SK-N-SH (cell line): ENCODE measurements around the gene NEK5. TPM values are rescaled to one million over a fixed set of nuclear protein-coding genes. Genes with fewer than 3 reads are reported as not detected.
"Not testable (repeated sequence)": the region's sequence is repeated elsewhere in the genome, so short reads cannot be mapped to it uniquely, and the experiment has no call there.

Experiments used
- CTCF ChIA-PET: fragments of 300-600, 350-600 bp; formaldehyde crosslinking; extraction: SDS; loops from one replicate; lab custom pipeline; 2021; lab: Yijun Ruan, JAX
- POLR2A ChIA-PET: fragments of 350-600 bp; sonication (Branson Sonifier 250); formaldehyde crosslinking; extraction: SDS; loops from one replicate; lab custom pipeline; 2020; ENCODE audit warnings: antibody characterized with exemption, inconsistent platforms; lab: Yijun Ruan, JAX
- DNase-seq: peaks from one replicate; pipeline ENCODE4 v3.0.0; 2012
- H2AFZ ChIP-seq: fragments of 200-600 bp; sonication (generic); 2 replicates; pipeline ENCODE4 v1.8.1; 2016; ENCODE audit warnings: antibody characterized with exemption, mild to moderate bottlenecking, low read depth
- H3F3A ChIP-seq: fragments of 200-600 bp; sonication (generic); replicated peaks from 2 replicates; pipeline ENCODE3; 2016; ENCODE audit warnings: antibody characterized with exemption, mild to moderate bottlenecking; ENCODE audit not compliant: insufficient read depth
- H3K27ac ChIP-seq, 2 experiments: fragments of 200-500 bp in 1 of 2; fragments of 200-600 bp in 1 of 2; sonication (Bioruptor generic) in 1 of 2; sonication (generic), shearing (Covaris generic) in 1 of 2; 2 replicates each; pipeline versions ENCODE4 v1.5.1 to v1.6.1; 2014 to 2016; ENCODE audit warnings: low read depth in 2 of 2, inconsistent platforms in 1 of 2, low read length in 1 of 2, mild to moderate bottlenecking in 1 of 2, mixed read lengths in 1 of 2
- H3K27me3 ChIP-seq: fragments of 200-600 bp; sonication (generic), shearing (Covaris generic); 2 replicates; pipeline ENCODE4 v1.6.1; 2016; ENCODE audit warnings: mixed run types; ENCODE audit not compliant: insufficient read depth
- H3K36me3 ChIP-seq, 2 experiments: fragments of 200-500 bp in 1 of 2; fragments of 200-600 bp in 1 of 2; sonication (Bioruptor generic) in 1 of 2; sonication (generic) in 1 of 2; replicated peaks in 1 of 2; 2 replicates each; pipeline versions ENCODE3 to v1.5.1; 2014 to 2016; ENCODE audit warnings: low read length in 1 of 2, mild to moderate bottlenecking in 1 of 2; ENCODE audit not compliant: insufficient read depth in 2 of 2, control insufficient read depth in 1 of 2
- H3K4me1 ChIP-seq, 2 experiments: fragments of 200-500 bp in 1 of 2; fragments of 200-600 bp in 1 of 2; sonication (Bioruptor generic) in 1 of 2; sonication (generic), shearing (Covaris generic) in 1 of 2; 2 replicates each; pipeline versions ENCODE4 v1.5.1 to v1.6.1; 2014 to 2016; ENCODE audit warnings: low read depth in 1 of 2, low read length in 1 of 2, mixed run types in 1 of 2; ENCODE audit not compliant: insufficient read depth in 2 of 2, control insufficient read depth in 1 of 2
- H3K4me2 ChIP-seq: fragments of 200-600 bp; sonication (generic), shearing (Covaris generic); 2 replicates; pipeline ENCODE4 v1.6.1; 2017; ENCODE audit warnings: mixed run types
- H3K4me3 ChIP-seq, 2 experiments: fragments of 200-500 bp in 1 of 2; fragments of 200-600 bp in 1 of 2; sonication (Bioruptor generic) in 1 of 2; sonication (generic), shearing (Covaris generic) in 1 of 2; 2 replicates each; pipeline versions ENCODE4 v1.5.1 to v1.8.1; 2014 to 2016; ENCODE audit warnings: low read depth in 2 of 2, inconsistent platforms in 1 of 2, low read length in 1 of 2, mild to moderate bottlenecking in 1 of 2, mixed read lengths in 1 of 2, moderate library complexity in 1 of 2
- H3K79me2 ChIP-seq: fragments of 200-600 bp; sonication (generic); 2 replicates; pipeline ENCODE4 v1.8.1; 2017; ENCODE audit warnings: mild to moderate bottlenecking; ENCODE audit not compliant: insufficient read depth
- H3K9ac ChIP-seq: fragments of 200-600 bp; sonication (generic); 2 replicates; pipeline ENCODE4 v1.6.1; 2017; ENCODE audit warnings: mixed run types
- H3K9me2 ChIP-seq: fragments of 200-600 bp; sonication (generic); 2 replicates; pipeline ENCODE4 v1.6.1; 2017; ENCODE audit warnings: mixed run types
- H3K9me3 ChIP-seq: fragments of 200-600 bp; sonication (generic); 2 replicates; pipeline ENCODE4 v1.6.1; 2017; ENCODE audit warnings: mixed run types, mild to moderate bottlenecking, moderate library complexity
- H4K20me1 ChIP-seq: fragments of 200-600 bp; sonication (generic); 2 replicates; pipeline ENCODE4 v1.6.1; 2017; ENCODE audit warnings: mild to moderate bottlenecking, mixed run types; ENCODE audit not compliant: insufficient read depth
- EZH2phosphoT487 ChIP-seq: fragments of 200-600 bp; sonication (generic); IDR thresholded peaks from 2 replicates; pipeline ENCODE4 v1.6.1; 2017; ENCODE audit warnings: low read depth, mixed run types, mild to moderate bottlenecking, antibody characterized with exemption, moderate library complexity, borderline replicate concordance
- FOXJ3 ChIP-seq: sonication (generic); formaldehyde crosslinking; IDR thresholded peaks from 2 replicates; pipeline ENCODE4 v1.5.1; 2020; ENCODE audit warnings: mild to moderate bottlenecking, missing genetic modification reagents
- FOXM1 ChIP-seq: IDR thresholded peaks from 2 replicates; pipeline ENCODE4 v1.4.0; 2012; ENCODE audit warnings: low read depth, mild to moderate bottlenecking
- GATA2 ChIP-seq: sonication (generic); formaldehyde crosslinking; IDR thresholded peaks from 2 replicates; pipeline ENCODE4 v1.5.0; 2020; ENCODE audit warnings: mild to moderate bottlenecking, missing genetic modification reagents
- MEF2A ChIP-seq: IDR thresholded peaks from 2 replicates; pipeline ENCODE4 v1.4.0; 2012; ENCODE audit warnings: low read depth, borderline replicate concordance
- NRF1 ChIP-seq: IDR thresholded peaks from 2 replicates; pipeline ENCODE4 v1.6.1; 2012; ENCODE audit warnings: low read depth, mild to moderate bottlenecking, low read length
- RFX5 ChIP-seq: IDR thresholded peaks from 2 replicates; pipeline ENCODE4 v1.6.1; 2012; ENCODE audit warnings: mild to moderate bottlenecking, improper control_type of control experiment, low read length
- SMC3 ChIP-seq: IDR thresholded peaks from 2 replicates; pipeline ENCODE4 v1.6.1; 2012; ENCODE audit warnings: low read depth, low read length, improper control_type of control experiment
- TAF1 ChIP-seq: IDR thresholded peaks from 2 replicates; pipeline ENCODE4 v1.6.1; 2012; ENCODE audit warnings: low read depth, mild to moderate bottlenecking, low read length, moderate library complexity, borderline replicate concordance
- TCF12 ChIP-seq: IDR thresholded peaks from 2 replicates; pipeline ENCODE4 v1.4.0; 2012
- TEAD4 ChIP-seq: IDR thresholded peaks from 2 replicates; pipeline ENCODE4 v1.4.0; 2012; ENCODE audit warnings: mild to moderate bottlenecking, borderline replicate concordance; ENCODE audit not compliant: insufficient read depth
- WGBS: methylation state at CpG from one replicate; pipeline ENCODE4 v1.1.6; 2017; ENCODE audit warnings: low lambda C conversion rate; 5-methylcytosine and 5-hydroxymethylcytosine counted together
- polyA plus RNA-seq, 3 experiments: library from polyadenylated mRNA; depleted of rRNA; stranded (reverse); fragments of >200 nt; gene quantifications; 2 replicates each; pipeline ENCODE4 v1.2.3, GENCODE V29; 2012
- TF ChIP-seq, protein P1 (sequence below): IDR thresholded peaks from 2 replicates; pipeline ENCODE4; 2012
- TF ChIP-seq, protein P2 (sequence below): IDR thresholded peaks from 2 replicates; pipeline ENCODE4 v1.4.0; 2012; ENCODE audit warnings: low read depth
- TF ChIP-seq, protein P3 (sequence below): IDR thresholded peaks from 2 replicates; pipeline ENCODE4 v1.4.0; 2012; ENCODE audit warnings: low read depth, borderline replicate concordance
- TF ChIP-seq, protein P4 (sequence below): fragments of 150-350 bp; IDR thresholded peaks from 2 replicates; pipeline ENCODE4 v1.6.1; 2016; ENCODE audit warnings: mild to moderate bottlenecking, low read depth, low read length

Gene NEK5
- polyA plus RNA-seq, 1 of the 3 experiments (the other 2 are of a cell fraction) = 0.07 TPM

DNA sequence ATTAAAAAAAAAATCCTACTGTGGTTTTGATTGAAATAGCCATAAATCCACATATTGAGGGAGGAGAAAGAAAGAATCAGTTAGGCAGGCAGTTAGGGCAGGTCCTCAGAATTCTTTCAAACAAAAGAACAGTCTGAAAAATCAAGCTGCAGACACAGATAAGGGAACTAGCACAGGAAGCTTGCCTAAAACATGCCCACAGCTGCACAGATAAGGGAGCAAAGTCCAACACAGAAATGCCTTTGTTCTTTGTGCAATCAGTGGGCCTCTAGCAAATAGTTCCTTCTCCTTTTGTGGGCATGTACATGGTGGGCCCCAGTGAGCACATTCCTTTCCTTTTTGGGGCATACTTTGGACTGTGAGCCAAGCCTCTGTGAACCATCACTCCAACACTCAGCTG is 61.6 kb downstream of the NEK5 start:
- DNase-seq = no peak
- no peaks in the 10 kb centered on the region for H3K79me2 ChIP-seq
- H3K9me2 ChIP-seq = no peaks in the 10 kb centered on the region
- TF ChIP-seq TAF1 (no peak), TEAD4 (no peak), TCF12 (no peak), RFX5 (no peak), GATA2 (no peak), FOXM1 (no peak), NRF1 (no peak), SMC3 (no peak), MEF2A (no peak)
- TF ChIP-seq, protein P1, sequence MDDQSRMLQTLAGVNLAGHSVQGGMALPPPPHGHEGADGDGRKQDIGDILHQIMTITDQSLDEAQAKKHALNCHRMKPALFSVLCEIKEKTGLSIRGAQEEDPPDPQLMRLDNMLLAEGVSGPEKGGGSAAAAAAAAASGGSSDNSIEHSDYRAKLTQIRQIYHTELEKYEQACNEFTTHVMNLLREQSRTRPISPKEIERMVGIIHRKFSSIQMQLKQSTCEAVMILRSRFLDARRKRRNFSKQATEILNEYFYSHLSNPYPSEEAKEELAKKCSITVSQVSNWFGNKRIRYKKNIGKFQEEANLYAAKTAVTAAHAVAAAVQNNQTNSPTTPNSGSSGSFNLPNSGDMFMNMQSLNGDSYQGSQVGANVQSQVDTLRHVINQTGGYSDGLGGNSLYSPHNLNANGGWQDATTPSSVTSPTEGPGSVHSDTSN = no peak
- TF ChIP-seq, protein P2, sequence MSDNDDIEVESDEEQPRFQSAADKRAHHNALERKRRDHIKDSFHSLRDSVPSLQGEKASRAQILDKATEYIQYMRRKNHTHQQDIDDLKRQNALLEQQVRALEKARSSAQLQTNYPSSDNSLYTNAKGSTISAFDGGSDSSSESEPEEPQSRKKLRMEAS = no peak
- POLR2A ChIA-PET = no interaction called here
- CTCF ChIA-PET = interaction anchor here (0.7 to 0.8 kb wide), 2 partner anchors 12 to 15 kb away, joined by 3 read pairs; no protein-coding TSS in a partner anchor
- no peak overlapping the region for H3K4me3 ChIP-seq
- H4K20me1 ChIP-seq = no peaks in the 10 kb centered on the region
- H3F3A ChIP-seq = no peaks in the 10 kb centered on the region
- H3K36me3 ChIP-seq = no peaks in the 10 kb centered on the region
- H3K4me2 ChIP-seq = no peak overlapping the region
- no peaks in the 10 kb centered on the region for H3K4me1 ChIP-seq
- H3K9ac ChIP-seq = no peak overlapping the region
- no peak overlapping the region for H3K27ac ChIP-seq
- no peaks in the 10 kb centered on the region for H3K27me3 ChIP-seq
- H2AFZ ChIP-seq = no peak overlapping the region
- H3K9me3 ChIP-seq = no peaks in the 10 kb centered on the region; the same call in none of the 2 replicates

DNA sequence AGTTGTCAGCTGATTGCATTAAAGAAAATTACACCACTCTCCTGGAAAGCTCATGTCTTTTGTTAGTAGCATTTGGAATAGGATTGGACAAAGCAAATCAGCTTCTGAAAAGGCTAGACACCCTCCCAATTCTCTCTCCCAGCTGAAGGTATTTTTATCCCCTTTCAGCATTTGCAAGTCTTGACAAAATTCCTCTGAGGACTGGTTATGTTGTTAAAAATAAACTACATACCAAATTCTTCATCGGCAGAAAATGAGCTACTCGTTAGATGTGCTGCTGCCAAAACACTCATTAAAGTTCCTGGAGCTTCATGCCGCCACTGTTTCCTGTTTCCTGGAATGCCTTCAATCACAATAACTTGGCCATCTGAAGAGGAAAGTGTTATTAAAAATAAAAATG is 67.3 kb downstream of the NEK5 start:
- peaks cover 6% of the 10 kb centered on the region for H3F3A ChIP-seq
- H4K20me1 ChIP-seq = no peaks in the 10 kb centered on the region
- no peaks in the 10 kb centered on the region for H3K27me3 ChIP-seq
- ChIA-PET POLR2A (interaction anchor here (1.2 kb wide), 1 partner anchor 13 kb away, joined by 3 read pairs; no protein-coding TSS in a partner anchor), CTCF (interaction anchor here (0.8 kb wide), 1 partner anchor 66 kb away, joined by 4 read pairs; no protein-coding TSS in a partner anchor)
- no peaks in the 10 kb centered on the region for H3K79me2 ChIP-seq
- H2AFZ ChIP-seq = no peak overlapping the region; the same call in 1 of the 2 replicates
- WGBS = 0% methylated on average over 3 of the region's 3 CpGs
- no peaks in the 10 kb centered on the region for H3K9me3 ChIP-seq
- H3K27ac ChIP-seq = no peak overlapping the region; a peak in 1 of 4 replicates
- no peak for DNase-seq
- H3K4me1 ChIP-seq = no peaks in the 10 kb centered on the region
- no peaks in the 10 kb centered on the region for H3K36me3 ChIP-seq
- peak overlapping the region; percentile 37; the same call in 1 of the 2 replicates for H3K4me2 ChIP-seq
- TF ChIP-seq GATA2 (no peak), EZH2phosphoT487 (no peak), FOXJ3 (CRISPR knock-in tag) (no peak)
- TF ChIP-seq, protein P3, sequence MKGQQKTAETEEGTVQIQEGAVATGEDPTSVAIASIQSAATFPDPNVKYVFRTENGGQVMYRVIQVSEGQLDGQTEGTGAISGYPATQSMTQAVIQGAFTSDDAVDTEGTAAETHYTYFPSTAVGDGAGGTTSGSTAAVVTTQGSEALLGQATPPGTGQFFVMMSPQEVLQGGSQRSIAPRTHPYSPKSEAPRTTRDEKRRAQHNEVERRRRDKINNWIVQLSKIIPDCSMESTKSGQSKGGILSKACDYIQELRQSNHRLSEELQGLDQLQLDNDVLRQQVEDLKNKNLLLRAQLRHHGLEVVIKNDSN = no peak
- TF ChIP-seq, protein P4, sequence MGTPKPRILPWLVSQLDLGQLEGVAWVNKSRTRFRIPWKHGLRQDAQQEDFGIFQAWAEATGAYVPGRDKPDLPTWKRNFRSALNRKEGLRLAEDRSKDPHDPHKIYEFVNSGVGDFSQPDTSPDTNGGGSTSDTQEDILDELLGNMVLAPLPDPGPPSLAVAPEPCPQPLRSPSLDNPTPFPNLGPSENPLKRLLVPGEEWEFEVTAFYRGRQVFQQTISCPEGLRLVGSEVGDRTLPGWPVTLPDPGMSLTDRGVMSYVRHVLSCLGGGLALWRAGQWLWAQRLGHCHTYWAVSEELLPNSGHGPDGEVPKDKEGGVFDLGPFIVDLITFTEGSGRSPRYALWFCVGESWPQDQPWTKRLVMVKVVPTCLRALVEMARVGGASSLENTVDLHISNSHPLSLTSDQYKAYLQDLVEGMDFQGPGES = no peak
- TF ChIP-seq, protein P1 = no peak
- no peaks in the 10 kb centered on the region for H3K9me2 ChIP-seq
- H3K4me3 ChIP-seq = no peak overlapping the region; a peak in 1 of 4 replicates
- H3K9ac ChIP-seq = no peak overlapping the region

DNA sequence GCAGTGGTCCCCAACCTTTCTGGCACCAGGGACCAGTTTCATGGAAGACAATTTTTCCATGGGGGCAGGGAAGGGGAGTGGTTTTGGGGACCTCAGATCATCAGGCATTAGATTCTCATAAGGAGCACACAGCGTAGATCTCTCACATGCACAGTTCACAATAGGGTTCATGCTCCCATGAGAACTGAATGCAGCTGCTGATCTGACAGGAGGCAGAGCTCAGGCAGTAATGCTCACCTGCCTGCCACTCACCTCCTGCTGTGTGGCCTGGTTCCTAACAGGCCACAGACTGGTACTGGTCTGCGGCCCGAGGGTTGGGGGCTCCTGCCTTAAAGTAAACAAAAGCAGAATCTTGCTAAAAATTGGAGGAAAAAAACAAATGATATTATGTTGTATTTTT is 67.8 kb downstream of the NEK5 start:
- not testable (repeated sequence) for H3K27me3 ChIP-seq, DNase-seq, H3K36me3 ChIP-seq, H3K4me3 ChIP-seq, H3K9ac ChIP-seq, H3K4me2 ChIP-seq, H4K20me1 ChIP-seq, H3K79me2 ChIP-seq, H3K4me1 ChIP-seq, H3K9me3 ChIP-seq, H3K9me2 ChIP-seq, H3F3A ChIP-seq, H3K27ac ChIP-seq, H2AFZ ChIP-seq
- POLR2A ChIA-PET = interaction anchor here (1.2 kb wide), 1 partner anchor 13 kb away, joined by 3 read pairs; no protein-coding TSS in a partner anchor
- CTCF ChIA-PET = interaction anchor here (0.8 kb wide), 1 partner anchor 67 kb away, joined by 4 read pairs; no protein-coding TSS in a partner anchor
- 60% methylated on average over 3 of the region's 3 CpGs for WGBS
